CD4-positive, alpha-beta T cell (primary cell): ENCODE results near the gene SAP30L. TPM values are rescaled to one million over a fixed set of nuclear protein-coding genes. Genes with fewer than 3 reads are reported as not detected.

ENCODE experiments used
- ATAC-seq: fragments of 200-7000 bp; cut with Tn5 transposase; one replicate; pipeline ENCODE4 v1.10.0; 2022; ENCODE audit warnings: mild to moderate bottlenecking; ENCODE audit not compliant: poor library complexity
- CTCF ChIA-PET: fragments of 350-600 bp; sonication (Branson Sonifier 250); formaldehyde crosslinking; loops from one replicate; lab custom pipeline; 2021; ENCODE audit warnings: antibody characterized with exemption, inconsistent platforms; lab: Charles Lee
- POLR2A ChIA-PET: fragments of 350-600 bp; sonication (Branson Sonifier 250); formaldehyde crosslinking; loops from one replicate; lab custom pipeline; 2021; ENCODE audit warnings: antibody characterized with exemption, inconsistent platforms; lab: Charles Lee
- DNase-seq, 14 experiments: peaks; one replicate each; pipeline ENCODE4 v3.0.0-alpha.2; 2013 to 2020; ENCODE audit warnings: mixed read lengths in 2 of 14
- H3K27ac ChIP-seq, 2 donors: one replicate each; pipeline versions ENCODE4 v1.5.1 to v1.7.0; 2013; ENCODE audit warnings: low read length in 2 of 2, low read depth in 1 of 2, mild to moderate bottlenecking in 1 of 2
- H3K27me3 ChIP-seq, 2 experiments: 1 replicate in 1 of 2; 2 replicates in 1 of 2; pipeline versions ENCODE4 v1.6.1 to v1.7.0; 2013; ENCODE audit warnings: low read length in 2 of 2, control low read depth in 1 of 2, mild to moderate bottlenecking in 1 of 2, moderate library complexity in 1 of 2; ENCODE audit not compliant: insufficient read depth in 2 of 2, control insufficient read depth in 1 of 2
- H3K36me3 ChIP-seq: one replicate; pipeline ENCODE4 v1.6.1; 2013; ENCODE audit warnings: low read length, control low read depth; ENCODE audit not compliant: insufficient read depth
- H3K4me1 ChIP-seq: one replicate; pipeline ENCODE4 v1.6.1; 2013; ENCODE audit warnings: low read length, control low read depth; ENCODE audit not compliant: insufficient read depth
- H3K4me3 ChIP-seq: one replicate; pipeline ENCODE4 v1.5.1; 2013; ENCODE audit warnings: mild to moderate bottlenecking, low read length, moderate library complexity
- H3K9me3 ChIP-seq, 2 experiments: 1 replicate in 1 of 2; 2 replicates in 1 of 2; pipeline versions ENCODE4 v1.6.1 to v1.7.0; 2013; ENCODE audit warnings: low read length in 2 of 2, mild to moderate bottlenecking in 2 of 2, control low read depth in 1 of 2, moderate library complexity in 1 of 2; ENCODE audit not compliant: control insufficient read depth in 1 of 2, insufficient read depth in 1 of 2
- H3K27ac Mint-ChIP-seq: one replicate; pipeline ENCODE4 v1.8.0; 2020; ENCODE audit warnings: mixed read lengths
- H3K27me3 Mint-ChIP-seq: one replicate; pipeline ENCODE4 v1.8.0; 2021; ENCODE audit warnings: mixed read lengths
- H3K36me3 Mint-ChIP-seq: one replicate; pipeline ENCODE4 v1.8.0; 2021; ENCODE audit warnings: low read depth, mixed read lengths
- H3K4me1 Mint-ChIP-seq: one replicate; pipeline ENCODE4 v1.8.0; 2021; ENCODE audit warnings: low read depth, mixed read lengths
- H3K4me3 Mint-ChIP-seq: one replicate; pipeline ENCODE4 v1.8.0; 2020; ENCODE audit warnings: mild to moderate bottlenecking, mixed read lengths
- H3K9me3 Mint-ChIP-seq: one replicate; pipeline ENCODE4 v1.8.0; 2020; ENCODE audit warnings: mixed read lengths
- intact Hi-C, 2 experiments: fragments of 100-400 bp; cut with DNase I in 1 of 2; cut with micrococcal nuclease in 1 of 2; formaldehyde crosslinking; loops; one replicate each; pipeline versions ENCODE4 v1.15.1 to v1.9.0; 2023 to 2025; cut with DNase I, micrococcal nuclease
- total RNA-seq, 174 experiments: library from RNA in 2 of 174; stranded (reverse) in 2 of 174; gene quantifications; one replicate each; pipeline ENCODE4 v1.2.3 and lab custom pipeline; 2021 to 2026
- TF ChIP-seq, protein P1 (sequence below): fragments of 200-600 bp; IDR thresholded peaks from one replicate; pipeline ENCODE4 v1.8.0; 2022; ENCODE audit warnings: antibody characterized with exemption, mild to moderate bottlenecking

Gene SAP30L
- total RNA-seq, 2 experiments from 2014 or later, result 32.2 to 33.6 TPM

DNA sequence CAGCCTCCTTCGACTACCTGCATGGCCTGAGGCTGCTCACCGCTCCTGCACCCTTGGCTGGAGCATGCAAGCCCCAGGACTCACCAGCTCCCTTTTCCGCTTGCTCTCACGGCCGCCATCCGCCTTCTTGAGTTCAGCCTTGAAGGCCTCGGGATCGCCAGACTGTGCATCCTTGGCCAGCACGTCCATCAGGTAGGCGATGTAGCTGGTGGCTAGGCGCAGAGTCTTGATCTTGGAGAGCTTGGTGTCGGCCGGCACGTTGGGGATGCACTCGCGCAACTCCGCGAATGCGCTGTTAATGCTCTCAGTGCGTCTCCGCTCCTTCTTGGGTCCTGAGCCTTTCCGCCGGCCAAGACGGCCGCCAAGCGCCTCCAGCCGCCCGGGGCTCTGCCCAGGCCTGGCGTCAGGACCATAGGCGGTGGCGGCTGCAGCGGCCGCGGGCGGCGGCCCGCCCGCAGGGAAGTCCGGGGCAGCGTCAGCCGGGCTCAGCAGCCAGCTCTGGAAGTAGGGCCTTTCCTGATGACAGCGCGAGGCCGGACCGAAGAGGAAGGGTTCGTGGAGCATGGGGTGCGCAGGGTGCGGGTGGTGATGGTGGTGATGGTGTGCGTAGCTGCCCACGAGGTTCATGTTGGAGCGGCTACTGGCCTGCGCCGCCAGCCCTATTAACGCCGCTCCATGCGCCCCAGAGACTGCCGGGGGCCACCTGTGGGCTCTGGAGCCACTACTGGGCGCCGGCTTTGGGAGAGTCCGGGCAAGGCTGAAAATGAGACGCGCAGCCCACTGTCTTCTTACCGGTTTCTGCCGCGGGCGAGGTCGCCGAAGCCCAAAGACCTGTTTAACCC lies 31.8 kb downstream of the SAP30L start:
- H3K27me3 ChIP-seq, result peaks cover 90 to 100% of the 10 kb centered on the region in 2 experiments
- Mint-ChIP-seq H3K9me3 (no peaks in the 10 kb centered on the region), H3K4me1 (peaks cover 61% of the 10 kb centered on the region), H3K36me3 (no peaks in the 10 kb centered on the region), H3K4me3 (peak overlapping the region; percentile 76), H3K27me3 (peaks cover 90% of the 10 kb centered on the region), H3K27ac (no peak overlapping the region)
- TF ChIP-seq, protein P1, sequence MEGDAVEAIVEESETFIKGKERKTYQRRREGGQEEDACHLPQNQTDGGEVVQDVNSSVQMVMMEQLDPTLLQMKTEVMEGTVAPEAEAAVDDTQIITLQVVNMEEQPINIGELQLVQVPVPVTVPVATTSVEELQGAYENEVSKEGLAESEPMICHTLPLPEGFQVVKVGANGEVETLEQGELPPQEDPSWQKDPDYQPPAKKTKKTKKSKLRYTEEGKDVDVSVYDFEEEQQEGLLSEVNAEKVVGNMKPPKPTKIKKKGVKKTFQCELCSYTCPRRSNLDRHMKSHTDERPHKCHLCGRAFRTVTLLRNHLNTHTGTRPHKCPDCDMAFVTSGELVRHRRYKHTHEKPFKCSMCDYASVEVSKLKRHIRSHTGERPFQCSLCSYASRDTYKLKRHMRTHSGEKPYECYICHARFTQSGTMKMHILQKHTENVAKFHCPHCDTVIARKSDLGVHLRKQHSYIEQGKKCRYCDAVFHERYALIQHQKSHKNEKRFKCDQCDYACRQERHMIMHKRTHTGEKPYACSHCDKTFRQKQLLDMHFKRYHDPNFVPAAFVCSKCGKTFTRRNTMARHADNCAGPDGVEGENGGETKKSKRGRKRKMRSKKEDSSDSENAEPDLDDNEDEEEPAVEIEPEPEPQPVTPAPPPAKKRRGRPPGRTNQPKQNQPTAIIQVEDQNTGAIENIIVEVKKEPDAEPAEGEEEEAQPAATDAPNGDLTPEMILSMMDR, result no peak
- POLR2A ChIA-PET, result no interaction called here
- intact Hi-C loops, result loop anchor here in 1 of 2 experiments (10.0 kb wide), 1 partner anchor 167 kb away; no protein-coding TSS in a partner anchor
- H3K9me3 ChIP-seq, result peaks cover 0 to 35% of the 10 kb centered on the region in 2 experiments
- ATAC-seq, result no peak
- H3K4me3 ChIP-seq, result peak overlapping the region; percentile 12
- H3K36me3 ChIP-seq, result no peaks in the 10 kb centered on the region
- peak in 1 of 14 experiments; percentile 27 for DNase-seq
- CTCF ChIA-PET, result no interaction called here
- no peak overlapping the region for H3K27ac ChIP-seq
- peaks cover 74% of the 10 kb centered on the region for H3K4me1 ChIP-seq

DNA sequence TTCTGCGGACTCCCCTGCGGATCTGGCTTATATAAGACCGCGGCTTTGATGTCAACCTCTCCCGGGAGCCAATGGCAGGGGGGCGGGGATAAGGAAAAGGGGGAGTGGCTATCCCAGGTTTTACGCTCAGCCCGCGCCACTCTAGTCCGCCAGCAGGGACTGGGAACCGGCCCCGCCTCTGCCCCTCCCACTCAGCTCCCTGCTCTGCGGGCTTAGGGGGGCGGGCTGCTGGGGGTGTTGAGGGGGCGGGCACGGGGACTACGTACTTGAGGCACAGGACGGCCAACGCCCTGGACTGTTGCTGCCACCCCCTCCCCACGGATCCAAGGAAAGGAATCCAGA lies 32.4 kb downstream of the SAP30L start, which contains the start of gene HAND1:
HAND1 (minus strand) TSS at position 4 of the 342 bp plus-strand sequence. CDS start 219 bp downstream, outside the sequence.
- TF ChIP-seq, protein P1, result no peak
- H3K9me3 Mint-ChIP-seq, result no peaks in the 10 kb centered on the region
- H3K4me3 Mint-ChIP-seq, result peak within 1 kb of the TSS; percentile 76
- H3K27me3 ChIP-seq, result peaks cover 90 to 100% of the 10 kb centered on the region in 2 experiments
- peaks cover 90% of the 10 kb centered on the region for H3K27me3 Mint-ChIP-seq
- POLR2A ChIA-PET, result no interaction called here
- H3K4me3 ChIP-seq, result peak within 1 kb of the TSS; percentile 12
- H3K4me1 ChIP-seq, result peaks cover 74% of the 10 kb centered on the region
- ATAC-seq, result no peak
- H3K27ac ChIP-seq, result no peak within 1 kb of the TSS
- no peaks in the 10 kb centered on the region for H3K36me3 ChIP-seq
- CTCF ChIA-PET, result no interaction called here
- peaks cover 0 to 41% of the 10 kb centered on the region in 2 experiments for H3K9me3 ChIP-seq
- intact Hi-C loops, result loop anchor here in 1 of 2 experiments (10.0 kb wide), 1 partner anchor 167 kb away; no protein-coding TSS in a partner anchor
- no peak within 1 kb of the TSS for H3K27ac Mint-ChIP-seq
- H3K4me1 Mint-ChIP-seq, result peaks cover 64% of the 10 kb centered on the region
- DNase-seq, result no peak
- no peaks in the 10 kb centered on the region for H3K36me3 Mint-ChIP-seq

DNA sequence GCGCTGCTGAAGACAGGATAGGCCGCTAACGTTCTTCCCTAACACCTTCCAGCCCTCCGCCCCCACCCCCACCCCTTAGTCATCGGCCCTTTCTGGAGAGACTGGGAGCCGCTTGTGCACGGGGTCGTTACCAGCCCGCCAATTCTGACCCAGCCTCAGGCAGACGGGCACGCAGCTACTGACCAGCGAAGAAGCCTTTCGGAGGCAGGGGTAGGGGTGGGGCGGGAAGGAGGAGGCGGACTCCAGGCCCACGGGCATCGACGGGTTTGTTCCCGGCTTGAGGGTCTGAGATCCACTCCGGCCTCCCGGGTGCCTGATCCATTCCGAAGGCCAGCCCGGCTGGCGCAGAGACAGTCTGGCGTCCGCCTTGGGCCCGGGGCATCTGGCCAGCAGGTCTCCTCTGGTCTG lies 33.0 kb downstream of the SAP30L start:
- TF ChIP-seq, protein P1, result no peak
- Histone ChIP-seq H3K27ac (no peak overlapping the region), H3K27me3 (peaks cover 90 to 100% of the 10 kb centered on the region in 2 experiments), H3K9me3 (peaks cover 0 to 37% of the 10 kb centered on the region in 2 experiments), H3K4me3 (no peak overlapping the region), H3K4me1 (peaks cover 70% of the 10 kb centered on the region), H3K36me3 (no peaks in the 10 kb centered on the region)
- CTCF ChIA-PET, result no interaction called here
- ATAC-seq (no peak), DNase-seq (no peak)
- POLR2A ChIA-PET, result no interaction called here
- H3K27ac Mint-ChIP-seq, result no peak overlapping the region
- H3K9me3 Mint-ChIP-seq, result no peaks in the 10 kb centered on the region
- peaks cover 63% of the 10 kb centered on the region for H3K4me1 Mint-ChIP-seq
- H3K4me3 Mint-ChIP-seq, result no peak overlapping the region
- H3K27me3 Mint-ChIP-seq, result peaks cover 90% of the 10 kb centered on the region
- no peaks in the 10 kb centered on the region for H3K36me3 Mint-ChIP-seq
- intact Hi-C loops, result loop anchor here in 1 of 2 experiments (10.0 kb wide), 1 partner anchor 166 kb away; no protein-coding TSS in a partner anchor
